ENCODE measurements around the gene HTN1. TPM values are rescaled to one million over a fixed set of nuclear protein-coding genes. Genes with fewer than 3 reads are reported as not detected.

HTN1 gene
- total and polyA plus RNA-seq, 12 donors: not detected

GRCh38 chr4:70057651-70058050 is 7.4 kb downstream of the HTN1 start:
- no peak for ATAC-seq
- Histone ChIP-seq H3K36me3 (no peaks in the 10 kb centered on the region), H3K27ac (no peak overlapping the region), H3K4me1 (no peaks in the 10 kb centered on the region), H3K4me3 (no peak overlapping the region), H3K27me3 (no peaks in the 10 kb centered on the region), H3K9me3 (peaks cover 0 to 27% (median 4%) of the 10 kb centered on the region in 11 donors)
- WGBS, 2 donors: 65 to 89% methylated on average over 1 of the region's 1 CpG
- intact Hi-C loops (cut with DNase I): no loop called here
- TF ChIP-seq, protein P1, sequence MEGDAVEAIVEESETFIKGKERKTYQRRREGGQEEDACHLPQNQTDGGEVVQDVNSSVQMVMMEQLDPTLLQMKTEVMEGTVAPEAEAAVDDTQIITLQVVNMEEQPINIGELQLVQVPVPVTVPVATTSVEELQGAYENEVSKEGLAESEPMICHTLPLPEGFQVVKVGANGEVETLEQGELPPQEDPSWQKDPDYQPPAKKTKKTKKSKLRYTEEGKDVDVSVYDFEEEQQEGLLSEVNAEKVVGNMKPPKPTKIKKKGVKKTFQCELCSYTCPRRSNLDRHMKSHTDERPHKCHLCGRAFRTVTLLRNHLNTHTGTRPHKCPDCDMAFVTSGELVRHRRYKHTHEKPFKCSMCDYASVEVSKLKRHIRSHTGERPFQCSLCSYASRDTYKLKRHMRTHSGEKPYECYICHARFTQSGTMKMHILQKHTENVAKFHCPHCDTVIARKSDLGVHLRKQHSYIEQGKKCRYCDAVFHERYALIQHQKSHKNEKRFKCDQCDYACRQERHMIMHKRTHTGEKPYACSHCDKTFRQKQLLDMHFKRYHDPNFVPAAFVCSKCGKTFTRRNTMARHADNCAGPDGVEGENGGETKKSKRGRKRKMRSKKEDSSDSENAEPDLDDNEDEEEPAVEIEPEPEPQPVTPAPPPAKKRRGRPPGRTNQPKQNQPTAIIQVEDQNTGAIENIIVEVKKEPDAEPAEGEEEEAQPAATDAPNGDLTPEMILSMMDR (IDR thresholded peaks at IDR 0.05): no peak
- no peak for DNase-seq

- no peak for DNase-seq
- no peak overlapping the region for H3K27ac ChIP-seq
- intact Hi-C loops (cut with DNase I): no loop called here
- no peaks in the 10 kb centered on the region for H3K36me3 ChIP-seq
- no peak overlapping the region for H3K4me3 ChIP-seq
- no peak for ATAC-seq
- no peaks in the 10 kb centered on the region for H3K27me3 ChIP-seq
- TF ChIP-seq, protein P1 (IDR thresholded peaks at IDR 0.05): no peak
- H3K4me1 ChIP-seq: no peaks in the 10 kb centered on the region
- H3K9me3 ChIP-seq: peaks cover 0 to 27% (median 4%) of the 10 kb centered on the region in 11 donors
Observed at GRCh38 chr4:70059149-70059548, 8.9 kb downstream of the HTN1 start.

DNA sequence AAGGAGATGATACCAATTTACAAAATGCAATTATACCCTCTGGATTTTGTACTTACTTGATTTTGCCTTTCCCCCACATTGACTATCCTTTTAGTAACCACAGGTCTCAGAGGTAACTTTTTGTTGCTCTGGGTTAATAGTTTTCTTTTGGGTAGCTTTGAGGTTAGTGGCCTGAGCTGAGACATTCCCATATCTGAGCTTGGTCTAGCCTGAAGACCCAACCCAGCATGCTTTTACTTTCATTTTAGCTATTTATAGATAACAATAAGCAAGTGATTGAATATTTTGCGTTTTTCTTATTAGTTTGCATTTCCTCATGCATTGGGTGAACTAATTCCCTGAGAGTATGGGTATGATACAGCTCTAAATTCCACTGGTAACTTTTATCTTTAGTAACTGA is 11.8 kb downstream of the HTN1 start:
- H3K27ac ChIP-seq: no peak overlapping the region
- no peaks in the 10 kb centered on the region for H3K4me1 ChIP-seq
- peaks cover 0 to 8% (median 0%) of the 10 kb centered on the region in 11 donors for H3K9me3 ChIP-seq
- no peak for DNase-seq
- ATAC-seq: no peak
- intact Hi-C loops (cut with DNase I): no loop called here
- WGBS, 2 donors: 63 to 76% methylated on average over 1 of the region's 1 CpG
- TF ChIP-seq, protein P1 (IDR thresholded peaks at IDR 0.05): no peak
- H3K27me3 ChIP-seq: no peaks in the 10 kb centered on the region
- no peaks in the 10 kb centered on the region for H3K36me3 ChIP-seq
- H3K4me3 ChIP-seq: no peak overlapping the region

- ATAC-seq: no peak
- intact Hi-C loops (cut with DNase I): no loop called here
Observed at GRCh38 chr4:70080205-70080604, 30.0 kb downstream of the HTN1 start.

More at GRCh38 chr4:70080205-70080604, 30.0 kb downstream of the HTN1 start:
- no peaks in the 10 kb centered on the region for H3K4me1 ChIP-seq
- H3K27me3 ChIP-seq: no peaks in the 10 kb centered on the region
- no peak for DNase-seq
- WGBS, 2 donors: 76 to 79% methylated on average over 1 of the region's 1 CpG
- no peak overlapping the region for H3K27ac ChIP-seq
- no peaks in the 10 kb centered on the region for H3K36me3 ChIP-seq
- H3K4me3 ChIP-seq: no peak overlapping the region
- no peaks in the 10 kb centered on the region for H3K9me3 ChIP-seq
- TF ChIP-seq, protein P1 (IDR thresholded peaks at IDR 0.05): no peak
